Liver (tissue), 9 donors: Measurements from ENCODE around the gene PSENEN. TPM values are rescaled to one million over a fixed set of nuclear protein-coding genes. Genes with fewer than 3 reads are reported as not detected.

Experiments used
- DNase-seq: peaks from one replicate; pipeline ENCODE4 v3.0.0-alpha.2; 2017; ENCODE audit warnings: low spot score
- H3K27ac ChIP-seq, 2 donors: one replicate each; pipeline ENCODE4 v1.7.0; 2013; ENCODE audit warnings: inconsistent platforms in 2 of 2, low read length in 2 of 2, control low read depth in 1 of 2, low read depth in 1 of 2, mild to moderate bottlenecking in 1 of 2
- H3K27me3 ChIP-seq, 4 donors: one replicate each; pipeline versions ENCODE4 v1.6.1 to v1.7.0; 2013; ENCODE audit warnings: low read length in 3 of 4, inconsistent platforms in 1 of 4, mild to moderate bottlenecking in 1 of 4, moderate library complexity in 1 of 4; ENCODE audit not compliant: control insufficient read depth in 4 of 4, insufficient read depth in 4 of 4
- H3K36me3 ChIP-seq, 4 donors: one replicate each; pipeline versions ENCODE4 v1.6.1 to v1.7.0; 2013; ENCODE audit warnings: low read length in 3 of 4, mild to moderate bottlenecking in 3 of 4, low read depth in 1 of 4, moderate library complexity in 1 of 4; ENCODE audit not compliant: control insufficient read depth in 4 of 4, insufficient read depth in 3 of 4
- H3K4me1 ChIP-seq, 4 donors: one replicate each; pipeline versions ENCODE4 v1.6.1 to v1.7.0; 2013; ENCODE audit warnings: low read length in 3 of 4, mild to moderate bottlenecking in 3 of 4, moderate library complexity in 1 of 4; ENCODE audit not compliant: control insufficient read depth in 4 of 4, insufficient read depth in 4 of 4
- H3K4me3 ChIP-seq, 3 donors: one replicate each; pipeline versions ENCODE4 v1.6.1 to v1.7.0; 2013; ENCODE audit warnings: low read length in 3 of 3, control low read depth in 1 of 3, low read depth in 1 of 3, mild to moderate bottlenecking in 1 of 3
- H3K9ac ChIP-seq, 2 donors: one replicate each; pipeline ENCODE4 v1.7.0; 2013; ENCODE audit warnings: low read length in 2 of 2, mild to moderate bottlenecking in 2 of 2, moderate library complexity in 2 of 2, control low read depth in 1 of 2, low read depth in 1 of 2
- H3K9me3 ChIP-seq, 4 donors: one replicate each; pipeline versions ENCODE4 v1.6.1 to v1.7.0; 2013; ENCODE audit warnings: low read length in 3 of 4; ENCODE audit not compliant: control insufficient read depth in 4 of 4
- ATF3 ChIP-seq: IDR thresholded peaks from 2 replicates; pipeline ENCODE4 v1.6.1; 2016; ENCODE audit warnings: antibody characterized with exemption
- FOXA1 ChIP-seq: IDR thresholded peaks from 2 replicates; pipeline ENCODE4 v1.6.1; 2016; ENCODE audit warnings: antibody characterized with exemption
- FOXA2 ChIP-seq: IDR thresholded peaks from 2 replicates; pipeline ENCODE4 v1.6.1; 2016; ENCODE audit warnings: antibody characterized with exemption
- HNF4G ChIP-seq: IDR thresholded peaks from 2 replicates; pipeline ENCODE4 v1.6.1; 2016; ENCODE audit warnings: antibody characterized with exemption
- JUND ChIP-seq, 2 donors: IDR thresholded peaks; 2 replicates each; pipeline ENCODE4 v1.6.1; 2016; ENCODE audit warnings: antibody characterized with exemption in 2 of 2
- NR2F2 ChIP-seq: IDR thresholded peaks from 2 replicates; pipeline ENCODE4 v1.6.1; 2016; ENCODE audit warnings: antibody characterized with exemption
- RXRA ChIP-seq, 2 donors: IDR thresholded peaks; 2 replicates each; pipeline ENCODE4 v1.6.1; 2017 to 2018; ENCODE audit warnings: antibody characterized with exemption in 2 of 2, mild to moderate bottlenecking in 1 of 2
- TAF1 ChIP-seq: conservative IDR thresholded peaks from 2 replicates; pipeline ENCODE4 v1.6.1; 2016; ENCODE audit warnings: antibody characterized with exemption, mild to moderate bottlenecking
- YY1 ChIP-seq: IDR thresholded peaks from 2 replicates; pipeline ENCODE4 v1.6.1; 2016; ENCODE audit warnings: antibody characterized with exemption, mild to moderate bottlenecking
- ZBTB33 ChIP-seq: IDR thresholded peaks from 2 replicates; pipeline ENCODE4 v1.6.1; 2016; ENCODE audit warnings: antibody characterized with exemption
- WGBS: extraction: QIAGEN DNeasy Blood & Tissue Kit; methylation state at CpG from one replicate; pipeline ENCODE4 v1.1.7; 2013; 5-methylcytosine and 5-hydroxymethylcytosine counted together
- polyA plus RNA-seq, 2 donors: library from polyadenylated mRNA; stranded (reverse) in 1 of 2; unstranded in 1 of 2; fragments of 200-250 nt in 1 of 2; fragments of >200 nt in 1 of 2; fragmentation: Nextera tagmentation in 1 of 2; extraction: Ambion mirVana in 1 of 2; gene quantifications; one replicate each; pipeline versions ENCODE4 v1.2.1 to v1.2.3, GENCODE V29; 2013 to 2015
- total RNA-seq, 2 donors: library from RNA; depleted of rRNA; stranded (reverse); fragments of >200 nt; gene quantifications; one replicate each; pipeline ENCODE4 v1.2.3, GENCODE V29; 2014
- TF ChIP-seq, protein P1 (sequence below): IDR thresholded peaks from 2 replicates; pipeline ENCODE4 v1.6.1; 2016; ENCODE audit warnings: antibody characterized with exemption
- TF ChIP-seq, protein P2 (sequence below): fragments of 150-350 bp; IDR thresholded peaks from 2 replicates; pipeline ENCODE4 v1.5.1; 2017; ENCODE audit warnings: improper control_type of control experiment, low read depth, low read length; ENCODE audit not compliant: missing input control
- donor health status: healthy.
- donor health status: healthy.
- donor health status: healthy.
- donor health status: healthy.
- donor health status: healthy.

PSENEN gene
- total and polyA plus RNA-seq, 4 donors = 7.4 to 58.1 (median 20.7) TPM

DNA sequence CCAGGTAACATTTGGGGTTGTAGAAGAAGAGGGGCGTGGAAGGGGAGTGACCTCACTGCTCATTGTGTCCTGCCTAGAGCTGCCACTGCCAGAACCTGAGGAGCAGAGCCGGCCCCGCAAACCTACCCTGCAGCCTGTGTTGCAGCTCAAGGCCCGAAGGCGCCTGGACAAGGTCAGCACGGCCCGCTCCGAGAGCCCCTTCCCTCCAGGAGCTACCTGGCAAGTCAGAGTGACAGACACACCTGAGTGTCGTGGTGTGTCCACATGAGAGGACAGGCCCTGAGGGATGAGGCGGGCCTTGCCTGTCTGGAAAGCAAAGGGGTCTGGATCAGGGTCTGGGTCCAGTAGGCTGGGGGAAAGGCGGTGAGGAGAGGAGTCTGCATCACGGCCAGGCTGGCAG is 20.9 kb upstream of the PSENEN start:
- no peaks in the 10 kb centered on the region for H3K9me3 ChIP-seq
- no peak overlapping the region for H3K4me3 ChIP-seq
- H3K9ac ChIP-seq = no peak overlapping the region
- 96% methylated on average over 12 of the region's 12 CpGs for WGBS
- no peaks in the 10 kb centered on the region for H3K27me3 ChIP-seq
- H3K4me1 ChIP-seq = peaks cover 3 to 9% (median 6%) of the 10 kb centered on the region in 4 donors
- TF ChIP-seq FOXA2 = no peak
- TF ChIP-seq ATF3 = no peak
- no peak for TF ChIP-seq YY1
- TF ChIP-seq FOXA1 = no peak
- peaks cover 61 to 84% (median 69%) of the 10 kb centered on the region in 4 donors for H3K36me3 ChIP-seq
- DNase-seq = no peak
- no peak overlapping the region for H3K27ac ChIP-seq

GRCh38 chr19:35725216-35725861 is 20.1 kb upstream of the PSENEN start:
- 95% methylated on average over 23 of the region's 23 CpGs for WGBS
- Histone ChIP-seq H3K9me3 (no peaks in the 10 kb centered on the region), H3K27ac (no peak overlapping the region), H3K4me1 (peaks cover 0 to 2% (median 0%) of the 10 kb centered on the region in 4 donors), H3K4me3 (no peak overlapping the region), H3K9ac (no peak overlapping the region), H3K27me3 (no peaks in the 10 kb centered on the region), H3K36me3 (peaks cover 65 to 87% (median 75%) of the 10 kb centered on the region in 4 donors)
- TF ChIP-seq RXRA (IDR thresholded peaks at IDR 0.05) = no peak
- no peak for TF ChIP-seq FOXA2
- TF ChIP-seq JUND (IDR thresholded peaks at IDR 0.05) = no peak
- TF ChIP-seq YY1 = no peak
- no peak for TF ChIP-seq ATF3
- no peak for TF ChIP-seq NR2F2
- no peak for TF ChIP-seq ZBTB33
- TF ChIP-seq, protein P1, sequence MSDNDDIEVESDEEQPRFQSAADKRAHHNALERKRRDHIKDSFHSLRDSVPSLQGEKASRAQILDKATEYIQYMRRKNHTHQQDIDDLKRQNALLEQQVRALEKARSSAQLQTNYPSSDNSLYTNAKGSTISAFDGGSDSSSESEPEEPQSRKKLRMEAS = no peak
- no peak for TF ChIP-seq HNF4G
- TF ChIP-seq, protein P2, sequence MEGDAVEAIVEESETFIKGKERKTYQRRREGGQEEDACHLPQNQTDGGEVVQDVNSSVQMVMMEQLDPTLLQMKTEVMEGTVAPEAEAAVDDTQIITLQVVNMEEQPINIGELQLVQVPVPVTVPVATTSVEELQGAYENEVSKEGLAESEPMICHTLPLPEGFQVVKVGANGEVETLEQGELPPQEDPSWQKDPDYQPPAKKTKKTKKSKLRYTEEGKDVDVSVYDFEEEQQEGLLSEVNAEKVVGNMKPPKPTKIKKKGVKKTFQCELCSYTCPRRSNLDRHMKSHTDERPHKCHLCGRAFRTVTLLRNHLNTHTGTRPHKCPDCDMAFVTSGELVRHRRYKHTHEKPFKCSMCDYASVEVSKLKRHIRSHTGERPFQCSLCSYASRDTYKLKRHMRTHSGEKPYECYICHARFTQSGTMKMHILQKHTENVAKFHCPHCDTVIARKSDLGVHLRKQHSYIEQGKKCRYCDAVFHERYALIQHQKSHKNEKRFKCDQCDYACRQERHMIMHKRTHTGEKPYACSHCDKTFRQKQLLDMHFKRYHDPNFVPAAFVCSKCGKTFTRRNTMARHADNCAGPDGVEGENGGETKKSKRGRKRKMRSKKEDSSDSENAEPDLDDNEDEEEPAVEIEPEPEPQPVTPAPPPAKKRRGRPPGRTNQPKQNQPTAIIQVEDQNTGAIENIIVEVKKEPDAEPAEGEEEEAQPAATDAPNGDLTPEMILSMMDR = no peak
- no peak for TF ChIP-seq TAF1
- DNase-seq = no peak
